OCI-LY7 (cell line): Measurements from ENCODE around the gene CRYBG1. TPM values are rescaled to one million over a fixed set of nuclear protein-coding genes. Genes with fewer than 3 reads are reported as not detected.

Source experiments
- BruUV-seq: library from RNA; stranded (reverse); fragments of 400-500 nt; replicated peaks from 2 replicates; lab custom pipeline; 2021; lab: Mats Ljungman, UMichigan
- CTCF ChIA-PET: fragments of 300-600 bp; sonication (Branson Sonifier 250); formaldehyde crosslinking; loops from one replicate; lab custom pipeline; 2022; ENCODE audit warnings: antibody characterized with exemption; ENCODE audit not compliant: unreplicated experiment; lab: Charles Lee
- POLR2A ChIA-PET: fragments of 300-600 bp; sonication (Branson Sonifier 250); formaldehyde crosslinking; loops from one replicate; lab custom pipeline; 2022; ENCODE audit warnings: antibody characterized with exemption; lab: Charles Lee
- DNase-seq: peaks from one replicate; pipeline ENCODE4 v3.0.0-alpha.2; 2015; ENCODE audit warnings: low spot score
- H2AFZ ChIP-seq: fragments of 200-600 bp; sonication (generic), shearing (Covaris generic); 2 replicates; pipeline ENCODE4 v1.6.1; 2014; ENCODE audit warnings: mild to moderate bottlenecking, antibody characterized with exemption, low read length, moderate library complexity
- H3K27ac ChIP-seq: fragments of 200-600 bp; sonication (generic); 2 replicates; pipeline ENCODE4 v1.5.1; 2014; ENCODE audit warnings: mixed run types, low read depth, mild to moderate bottlenecking, moderate library complexity, low read length, inconsistent platforms; ENCODE audit not compliant: poor library complexity, severe bottlenecking
- H3K36me3 ChIP-seq: fragments of 200-600 bp; sonication (generic); 2 replicates; pipeline ENCODE4 v1.6.1; 2014; ENCODE audit warnings: mild to moderate bottlenecking, antibody characterized with exemption, low read length, moderate library complexity, mixed read lengths; ENCODE audit not compliant: insufficient read depth
- H3K4me1 ChIP-seq: fragments of 200-600 bp; sonication (generic); 2 replicates; pipeline ENCODE4 v1.5.1; 2014; ENCODE audit warnings: mild to moderate bottlenecking, low read length; ENCODE audit not compliant: insufficient read depth, poor library complexity, severe bottlenecking
- H3K4me2 ChIP-seq: fragments of 200-600 bp; sonication (generic); 2 replicates; pipeline ENCODE4 v1.6.1; 2014; ENCODE audit warnings: mild to moderate bottlenecking, low read length
- H3K4me3 ChIP-seq: fragments of 200-600 bp; sonication (generic); 2 replicates; pipeline ENCODE4 v1.5.1; 2014; ENCODE audit warnings: mild to moderate bottlenecking, low read depth, low read length; ENCODE audit not compliant: poor library complexity, severe bottlenecking
- H3K79me2 ChIP-seq: fragments of 200-600 bp; sonication (generic); 2 replicates; pipeline ENCODE4 v1.6.1; 2016; ENCODE audit warnings: low read depth, mild to moderate bottlenecking, low read length, moderate library complexity, mixed read lengths; ENCODE audit not compliant: insufficient read depth
- H3K9me2 ChIP-seq: fragments of 200-600 bp; sonication (generic); 2 replicates; pipeline ENCODE4 v1.6.1; 2016; ENCODE audit warnings: mild to moderate bottlenecking, low read length, mixed read lengths; ENCODE audit not compliant: insufficient read depth
- H3K9me3 ChIP-seq: fragments of 200-600 bp; sonication (generic); 2 replicates; pipeline ENCODE4 v1.6.1; 2014; ENCODE audit warnings: mild to moderate bottlenecking, mixed run types, low read length, mixed read lengths
- H4K20me1 ChIP-seq: fragments of 200-600 bp; sonication (generic); 2 replicates; pipeline ENCODE4 v1.6.1; 2014; ENCODE audit warnings: mild to moderate bottlenecking, antibody characterized with exemption, low read length, moderate library complexity, mixed read lengths; ENCODE audit not compliant: insufficient read depth
- CTCF ChIP-seq: fragments of 200-600 bp; sonication (generic); conservative IDR thresholded peaks from 2 replicates; pipeline ENCODE4 v1.5.1; 2014; ENCODE audit warnings: mild to moderate bottlenecking, antibody characterized with exemption, low read length, moderate library complexity, mixed read lengths
- EZH2phosphoT487 ChIP-seq: fragments of 200-600 bp; sonication (generic); IDR thresholded peaks from 2 replicates; pipeline ENCODE4 v1.6.1; 2018; ENCODE audit warnings: low read depth, borderline replicate concordance, mild to moderate bottlenecking, mixed run types, antibody characterized with exemption, low read length, moderate library complexity, mixed read lengths
- intact Hi-C: fragments of 100-400 bp; cut with micrococcal nuclease; formaldehyde crosslinking; loops from one replicate; pipeline ENCODE4 v1.10.0; 2022; ENCODE audit not compliant: unreplicated experiment
- total RNA-seq, 2 experiments: library from RNA; depleted of rRNA in 1 of 2; stranded (reverse); fragments of >200 nt in 1 of 2; shearing (Covaris generic) in 1 of 2; gene quantifications; 2 replicates each; pipeline ENCODE4 v1.2.3, GENCODE V29; 2014 to 2022

CRYBG1 gene
- total RNA-seq, 2 experiments from 2014 or later: 41.7 to 66.2 TPM

- POLR2A ChIA-PET: interaction anchor here (0.6 to 2.1 kb wide), 4 partner anchors 17 to 175 kb away, joined by 3 to 10 read pairs (median 4); no protein-coding TSS in a partner anchor
Observed at GRCh38 chr6:106529438-106529837, 168.9 kb downstream of the CRYBG1 start.

GRCh38 chr6:106530026-106530425 lies 169.5 kb downstream of the CRYBG1 start:
- intact Hi-C loops: no loop called here
- ChIA-PET CTCF (no interaction called here), POLR2A (interaction anchor here (0.7 to 2.1 kb wide), 4 partner anchors 10 to 27 kb away, joined by 3 to 10 read pairs (median 3); no protein-coding TSS in a partner anchor)
- BruUV-seq: no TSS peak
- no peak overlapping the region for H2AFZ ChIP-seq
- H3K9me2 ChIP-seq: no peaks in the 10 kb centered on the region
- H3K4me2 ChIP-seq: no peak overlapping the region
- H3K79me2 ChIP-seq: peaks cover 34% of the 10 kb centered on the region; the same call in 1 of the 2 replicates
- H3K9me3 ChIP-seq: no peaks in the 10 kb centered on the region
- H3K4me3 ChIP-seq: no peak overlapping the region
- peaks cover 12% of the 10 kb centered on the region for H3K4me1 ChIP-seq
- no peak for DNase-seq
- no peak overlapping the region for H3K27ac ChIP-seq
- 0 out of 2 replicates have a peak, but pooled peaks cover 9% of the 10 kb centered on the region for H4K20me1 ChIP-seq
- TF ChIP-seq CTCF (no peak), EZH2phosphoT487 (no peak)
- peaks cover 97% of the 10 kb centered on the region for H3K36me3 ChIP-seq

More at GRCh38 chr6:106529438-106529837, 168.9 kb downstream of the CRYBG1 start:
- Histone ChIP-seq H3K9me3 (no peaks in the 10 kb centered on the region), H3K9me2 (no peaks in the 10 kb centered on the region), H3K4me2 (no peak overlapping the region), H3K4me1 (peaks cover 18% of the 10 kb centered on the region), H3K4me3 (no peak overlapping the region), H3K27ac (no peak overlapping the region), H3K36me3 (peaks cover 91% of the 10 kb centered on the region), H3K79me2 (peaks cover 40% of the 10 kb centered on the region), H2AFZ (no peak overlapping the region), H4K20me1 (0 out of 2 replicates have a peak, but pooled peaks cover 9% of the 10 kb centered on the region)
- CTCF ChIA-PET: no interaction called here
- no peak for DNase-seq
- no TSS peak for BruUV-seq
- intact Hi-C loops: no loop called here
- TF ChIP-seq EZH2phosphoT487 (no peak), CTCF (no peak)

GRCh38 chr6:106530502-106530901 lies 170.0 kb downstream of the CRYBG1 start:
- intact Hi-C loops: no loop called here
- no peak for DNase-seq
- H3K9me2 ChIP-seq: no peaks in the 10 kb centered on the region
- H3K4me1 ChIP-seq: peaks cover 8% of the 10 kb centered on the region
- no peak overlapping the region for H3K4me3 ChIP-seq
- ChIA-PET POLR2A (interaction anchor here (0.7 to 2.1 kb wide), 4 partner anchors 10 to 23 kb away, joined by 3 to 10 read pairs (median 4); no protein-coding TSS in a partner anchor), CTCF (no interaction called here)
- no peak overlapping the region for H2AFZ ChIP-seq
- TF ChIP-seq CTCF (no peak), EZH2phosphoT487 (no peak)
- H4K20me1 ChIP-seq: 0 out of 2 replicates have a peak, but pooled peaks cover 6% of the 10 kb centered on the region
- peaks cover 98% of the 10 kb centered on the region for H3K36me3 ChIP-seq
- no peak overlapping the region for H3K4me2 ChIP-seq
- no peak overlapping the region for H3K27ac ChIP-seq
- H3K9me3 ChIP-seq: no peaks in the 10 kb centered on the region
- peaks cover 29% of the 10 kb centered on the region; the same call in 1 of the 2 replicates for H3K79me2 ChIP-seq
- BruUV-seq: no TSS peak
